ENCODE measurements around the gene HEY2.

The HEY2 gene

DNA sequence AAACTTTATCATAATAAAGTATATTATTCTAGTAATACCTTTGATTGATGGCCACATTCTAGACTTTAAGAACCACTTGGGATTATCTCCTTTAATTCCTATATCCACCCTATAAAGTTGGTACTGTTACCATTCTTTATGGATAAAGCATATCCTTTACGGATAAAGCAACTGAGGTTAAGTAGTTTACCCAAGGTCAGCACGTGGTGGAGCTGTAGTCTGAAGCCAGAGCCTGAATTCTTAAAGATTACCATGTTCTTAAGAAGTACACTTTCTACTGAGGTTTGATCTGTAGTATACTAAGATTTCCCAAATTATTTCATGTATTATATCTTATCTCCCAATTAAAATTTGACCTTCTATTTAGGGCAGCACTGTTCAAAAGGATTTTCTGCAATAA is 38.4 kb downstream of the HEY2 start:
- no peaks in the 10 kb centered on the region for H3K36me3 ChIP-seq (ENCODE audit: insufficient read depth, insufficient read length, low read length)
- no peaks in the 10 kb centered on the region for H3K27me3 ChIP-seq (ENCODE audit: insufficient read depth, insufficient read length)
- TF ChIP-seq YY1 (IDR thresholded peaks at IDR 0.05; ENCODE audit: insufficient read depth, insufficient read length), result no peak
- no peak for TF ChIP-seq SUZ12 (IDR thresholded peaks at IDR 0.05; ENCODE audit: extremely low read depth, insufficient read depth, insufficient read length)
- TF ChIP-seq ZNF274 (IDR thresholded peaks at IDR 0.05; ENCODE audit: low read depth, low read length), result no peak
- DNase-seq (ENCODE audit: low read depth, low spot score), result no peak
- no peaks in the 10 kb centered on the region for H3K4me1 ChIP-seq (ENCODE audit: insufficient read depth, insufficient read length)
- H3K9ac ChIP-seq (ENCODE audit: insufficient read length, low read depth), result no peak overlapping the region
- no peak overlapping the region for H3K4me3 ChIP-seq (ENCODE audit: insufficient read length, low read depth)
- no peaks in the 10 kb centered on the region for H3K9me3 ChIP-seq (ENCODE audit: insufficient read depth, low read length)

DNA sequence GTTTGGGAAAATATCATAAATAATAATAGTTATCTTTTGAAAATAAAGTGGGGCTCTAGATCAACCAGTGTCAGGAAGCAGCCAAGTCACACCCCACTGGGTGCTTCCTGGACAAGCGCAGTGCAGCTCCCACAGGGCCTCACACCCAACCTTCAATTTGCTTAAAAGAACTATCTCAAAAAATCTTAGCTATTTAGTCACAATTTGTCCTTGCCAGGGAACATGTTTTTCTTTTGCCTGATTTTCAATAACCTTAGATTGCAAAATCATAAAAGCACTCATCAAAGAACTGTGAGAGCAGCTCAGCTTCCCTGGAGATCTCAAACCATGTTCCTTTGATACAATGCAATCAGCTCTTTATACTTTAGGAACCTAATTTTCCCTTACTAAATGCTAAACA is 39.7 kb downstream of the HEY2 start:
- Histone ChIP-seq H3K9me3 (ENCODE audit: insufficient read depth, low read length) (no peaks in the 10 kb centered on the region), H3K9ac (ENCODE audit: insufficient read length, low read depth) (no peak overlapping the region), H3K36me3 (ENCODE audit: insufficient read depth, insufficient read length, low read length) (no peaks in the 10 kb centered on the region), H3K4me3 (ENCODE audit: insufficient read length, low read depth) (no peak overlapping the region), H3K27me3 (ENCODE audit: insufficient read depth, insufficient read length) (no peaks in the 10 kb centered on the region), H3K4me1 (ENCODE audit: insufficient read depth, insufficient read length) (no peaks in the 10 kb centered on the region)
- no peak for TF ChIP-seq ZNF274 (IDR thresholded peaks at IDR 0.05; ENCODE audit: low read depth, low read length)
- no peak for TF ChIP-seq SUZ12 (IDR thresholded peaks at IDR 0.05; ENCODE audit: extremely low read depth, insufficient read depth, insufficient read length)
- no peak for TF ChIP-seq YY1 (IDR thresholded peaks at IDR 0.05; ENCODE audit: insufficient read depth, insufficient read length)
- DNase-seq (ENCODE audit: low read depth, low spot score), result no peak

DNA sequence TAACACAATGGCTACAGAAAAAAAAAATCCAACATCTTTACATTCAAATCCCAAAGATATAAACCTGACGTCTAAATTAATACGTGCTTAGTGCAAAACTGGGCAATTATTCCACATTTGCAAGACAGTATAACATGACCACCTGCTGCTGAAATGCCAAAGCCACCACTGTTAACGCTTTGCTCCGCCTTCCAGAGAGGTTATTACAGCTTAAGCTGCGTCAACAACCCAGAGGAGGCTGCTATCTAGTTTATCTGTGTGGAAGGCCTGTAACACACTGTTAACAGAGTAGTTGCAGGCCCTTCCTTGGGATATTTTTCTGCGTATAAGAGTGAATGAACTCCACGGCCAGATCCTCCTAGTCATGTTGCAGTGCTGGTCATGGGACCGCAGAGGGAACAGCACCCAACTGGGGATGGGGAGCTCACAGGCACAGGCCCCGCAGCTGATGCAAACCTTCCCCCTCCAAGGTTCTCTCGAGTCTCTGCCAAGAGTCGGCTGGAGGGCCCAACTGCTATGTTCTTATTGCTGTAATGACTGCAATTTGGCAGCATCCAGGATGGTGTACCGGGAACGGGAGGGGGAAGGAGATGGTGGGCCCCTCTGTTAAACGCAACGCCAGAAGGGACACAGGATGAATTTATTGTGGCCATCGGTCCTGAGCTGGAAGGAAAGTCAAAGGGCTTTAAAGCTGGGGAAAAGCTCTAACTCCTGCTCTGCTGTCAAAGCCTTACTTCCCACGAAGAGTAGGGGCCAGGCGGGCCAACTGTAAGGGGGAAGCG is 40.3 kb downstream of the HEY2 start:
- DNase-seq (ENCODE audit: low read depth, low spot score), result no peak
- no peaks in the 10 kb centered on the region for H3K9me3 ChIP-seq (ENCODE audit: insufficient read depth, low read length)
- no peaks in the 10 kb centered on the region for H3K36me3 ChIP-seq (ENCODE audit: insufficient read depth, insufficient read length, low read length)
- no peaks in the 10 kb centered on the region for H3K4me1 ChIP-seq (ENCODE audit: insufficient read depth, insufficient read length)
- peak overlapping the region; percentile 73 for H3K4me3 ChIP-seq (ENCODE audit: insufficient read length, low read depth)
- TF ChIP-seq ZNF274 (IDR thresholded peaks at IDR 0.05; ENCODE audit: low read depth, low read length), result no peak
- no peak for TF ChIP-seq SUZ12 (IDR thresholded peaks at IDR 0.05; ENCODE audit: extremely low read depth, insufficient read depth, insufficient read length)
- TF ChIP-seq YY1 (IDR thresholded peaks at IDR 0.05; ENCODE audit: insufficient read depth, insufficient read length), result no peak
- H3K9ac ChIP-seq (ENCODE audit: insufficient read length, low read depth), result peak overlapping the region; percentile 89
- no peaks in the 10 kb centered on the region for H3K27me3 ChIP-seq (ENCODE audit: insufficient read depth, insufficient read length)

DNA sequence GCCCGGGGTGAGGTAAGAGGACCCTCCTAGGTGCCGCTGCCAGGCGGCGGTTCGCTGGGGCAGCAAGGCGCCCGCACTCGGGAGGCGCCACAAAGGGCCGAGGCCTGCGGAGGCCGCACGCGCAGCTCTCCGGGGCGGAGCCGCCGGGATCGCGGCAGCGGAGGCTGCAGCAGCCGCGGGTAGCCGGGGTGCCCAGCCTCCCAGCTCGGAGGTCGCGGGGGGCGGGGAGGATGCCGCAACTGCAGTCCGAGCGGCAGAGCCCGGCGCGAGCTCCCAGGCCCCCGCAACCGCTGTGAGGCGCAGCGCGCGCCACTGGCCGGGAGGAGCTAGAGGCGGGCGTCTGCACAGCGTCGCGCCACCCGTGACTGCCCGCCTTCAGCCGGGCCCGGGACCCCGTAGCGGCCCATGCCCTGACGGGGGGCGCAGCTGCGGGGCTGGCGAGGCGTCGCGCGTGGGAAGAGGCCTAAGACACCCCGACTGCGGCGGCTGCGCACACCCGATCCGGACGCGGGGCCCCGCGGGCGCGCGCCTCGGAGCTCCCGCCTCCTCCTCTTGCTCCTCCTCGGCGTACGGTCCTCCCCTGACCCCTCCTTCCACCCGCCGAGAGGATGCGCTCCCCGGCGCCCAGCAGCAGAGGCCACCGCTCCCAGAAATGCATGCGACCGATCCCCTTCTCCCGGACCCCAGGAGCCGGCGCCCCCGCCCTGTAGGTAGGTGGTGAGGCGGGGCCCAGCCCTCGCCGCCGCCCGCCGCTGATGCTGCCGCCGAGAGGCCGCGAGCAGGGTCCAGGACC is 41.1 kb downstream of the HEY2 start, which contains the start of gene NCOA7:
Gene NCOA7 (plus strand): TSS at position 603 of the 793 bp plus-strand sequence. CDS start 24,395 bp downstream, outside the sequence.
- TF ChIP-seq ZNF274 (IDR thresholded peaks at IDR 0.05; ENCODE audit: low read depth, low read length), result no peak
- TF ChIP-seq SUZ12 (IDR thresholded peaks at IDR 0.05; ENCODE audit: extremely low read depth, insufficient read depth, insufficient read length), result no peak
- no peak for TF ChIP-seq YY1 (IDR thresholded peaks at IDR 0.05; ENCODE audit: insufficient read depth, insufficient read length)
- H3K4me1 ChIP-seq (ENCODE audit: insufficient read depth, insufficient read length), result no peaks in the 10 kb centered on the region
- no peaks in the 10 kb centered on the region for H3K9me3 ChIP-seq (ENCODE audit: insufficient read depth, low read length)
- DNase-seq (ENCODE audit: low read depth, low spot score), result no peak
- H3K9ac ChIP-seq (ENCODE audit: insufficient read length, low read depth), result peak within 1 kb of the TSS; percentile 89
- no peaks in the 10 kb centered on the region for H3K27me3 ChIP-seq (ENCODE audit: insufficient read depth, insufficient read length)
- H3K36me3 ChIP-seq (ENCODE audit: insufficient read depth, insufficient read length, low read length), result no peaks in the 10 kb centered on the region
- H3K4me3 ChIP-seq (ENCODE audit: insufficient read length, low read depth), result peak within 1 kb of the TSS; percentile 73

DNA sequence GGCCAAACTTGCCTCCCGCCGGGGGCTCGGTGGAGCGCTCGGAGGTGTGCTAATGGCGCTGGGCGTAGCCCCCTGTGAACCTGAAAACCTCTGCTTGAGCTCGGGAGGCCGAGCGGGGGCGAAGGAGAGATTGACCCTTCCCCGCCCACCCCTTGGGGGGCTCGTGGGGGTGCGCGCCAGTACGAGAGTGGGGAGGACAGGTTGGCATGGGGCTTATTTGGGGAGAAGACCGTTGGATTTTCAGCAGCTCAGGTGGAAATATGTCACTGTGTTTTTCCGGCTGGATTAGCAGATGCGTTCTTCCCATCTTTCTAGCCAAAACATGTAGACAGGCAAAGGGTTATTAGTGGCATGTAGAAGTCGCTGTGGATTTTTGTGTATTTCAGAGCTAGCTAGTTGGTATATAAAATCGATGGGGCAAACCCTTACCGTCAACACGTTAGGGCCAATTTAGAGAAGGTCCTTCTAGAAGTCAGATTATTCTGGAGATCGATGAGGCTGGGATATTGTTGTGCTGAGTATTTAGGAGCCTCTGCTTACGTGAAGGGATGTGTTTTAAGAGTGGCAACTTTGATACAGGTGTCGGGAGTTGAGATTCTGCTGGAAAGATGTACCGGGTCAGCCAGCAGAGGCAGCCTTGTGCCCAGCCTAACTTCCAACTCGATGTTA is 41.9 kb downstream of the HEY2 start:
- no peak for DNase-seq (ENCODE audit: low read depth, low spot score)
- H3K36me3 ChIP-seq (ENCODE audit: insufficient read depth, insufficient read length, low read length), result no peaks in the 10 kb centered on the region
- no peak for TF ChIP-seq YY1 (IDR thresholded peaks at IDR 0.05; ENCODE audit: insufficient read depth, insufficient read length)
- no peak for TF ChIP-seq SUZ12 (IDR thresholded peaks at IDR 0.05; ENCODE audit: extremely low read depth, insufficient read depth, insufficient read length)
- TF ChIP-seq ZNF274 (IDR thresholded peaks at IDR 0.05; ENCODE audit: low read depth, low read length), result no peak
- no peaks in the 10 kb centered on the region for H3K4me1 ChIP-seq (ENCODE audit: insufficient read depth, insufficient read length)
- peak overlapping the region; percentile 89 for H3K9ac ChIP-seq (ENCODE audit: insufficient read length, low read depth)
- H3K9me3 ChIP-seq (ENCODE audit: insufficient read depth, low read length), result no peaks in the 10 kb centered on the region
- no peaks in the 10 kb centered on the region for H3K27me3 ChIP-seq (ENCODE audit: insufficient read depth, insufficient read length)
- H3K4me3 ChIP-seq (ENCODE audit: insufficient read length, low read depth), result peak overlapping the region; percentile 73

DNA sequence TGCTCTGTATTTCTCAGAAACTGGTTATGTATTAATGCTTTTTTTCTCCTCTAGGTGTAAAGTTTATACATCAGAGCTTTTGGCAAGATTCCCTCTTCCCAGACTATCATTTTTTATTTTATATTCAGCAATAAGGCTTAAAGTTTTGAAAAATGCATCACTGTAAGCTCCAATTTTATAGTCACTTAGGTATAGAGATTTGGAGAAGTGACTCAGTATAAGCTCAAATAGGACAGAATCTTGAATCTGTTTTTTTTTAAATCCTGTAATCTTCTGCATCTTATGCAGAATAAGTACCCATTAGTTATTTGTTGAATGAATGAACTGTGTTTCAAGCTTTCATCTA is 42.4 kb downstream of the HEY2 start:
- TF ChIP-seq ZNF274 (IDR thresholded peaks at IDR 0.05; ENCODE audit: low read depth, low read length) (no peak), SUZ12 (IDR thresholded peaks at IDR 0.05; ENCODE audit: extremely low read depth, insufficient read depth, insufficient read length) (no peak), YY1 (IDR thresholded peaks at IDR 0.05; ENCODE audit: insufficient read depth, insufficient read length) (no peak)
- Histone ChIP-seq H3K9me3 (ENCODE audit: insufficient read depth, low read length) (no peaks in the 10 kb centered on the region), H3K9ac (ENCODE audit: insufficient read length, low read depth) (peak overlapping the region; percentile 64), H3K4me3 (ENCODE audit: insufficient read length, low read depth) (peak overlapping the region; percentile 73), H3K4me1 (ENCODE audit: insufficient read depth, insufficient read length) (no peaks in the 10 kb centered on the region), H3K27me3 (ENCODE audit: insufficient read depth, insufficient read length) (no peaks in the 10 kb centered on the region), H3K36me3 (ENCODE audit: insufficient read depth, insufficient read length, low read length) (no peaks in the 10 kb centered on the region)
- no peak for DNase-seq (ENCODE audit: low read depth, low spot score)

All from NT2/D1 (cell line).